H1 (cell line): ENCODE results near the gene BRD2. TPM values are rescaled to one million over a fixed set of nuclear protein-coding genes. Genes with fewer than 3 reads are reported as not detected.

Experiments used
- CTCF ChIA-PET: fragments of 300-600 bp; sonication (Branson Sonifier 250); formaldehyde crosslinking; loops from one replicate; lab custom pipeline; 2021; ENCODE audit not compliant: partially characterized antibody; lab: Charles Lee
- POLR2A ChIA-PET: fragments of 300-600 bp; sonication (Branson Sonifier 250); formaldehyde crosslinking; loops from one replicate; lab custom pipeline; 2021; ENCODE audit warnings: inconsistent platforms; ENCODE audit not compliant: partially characterized antibody; lab: Charles Lee
- DNase-seq, 2 experiments: peaks; one replicate each; pipeline versions ENCODE4 v3.0.0 to v3.0.0-alpha.2; 2010 to 2022; ENCODE audit warnings: low spot score in 2 of 2, low read depth in 1 of 2, mixed read lengths in 1 of 2
- FAIRE-seq: peaks from 2 replicates; lab custom pipeline; 2011; peaks lifted over from hg19 to GRCh38; lab: Jason Lieb, UNC
- H2AFZ ChIP-seq: 2 replicates; pipeline ENCODE4 v1.8.1; 2012; ENCODE audit warnings: low read length, inconsistent platforms
- H2AK5ac ChIP-seq: 2 replicates; pipeline ENCODE4 v1.6.1; 2013; ENCODE audit warnings: low read depth, low read length
- H2BK120ac ChIP-seq: replicated peaks from 2 replicates; pipeline ENCODE3; 2013; ENCODE audit warnings: low read depth, low read length, inconsistent platforms
- H2BK12ac ChIP-seq: 2 replicates; pipeline ENCODE4 v1.6.1; 2013; ENCODE audit warnings: low read depth, low read length
- H2BK15ac ChIP-seq: 2 replicates; pipeline ENCODE4 v1.6.1; 2013; ENCODE audit warnings: low read length
- H2BK20ac ChIP-seq: 2 replicates; pipeline ENCODE4 v1.6.1; 2013; ENCODE audit warnings: low read length
- H2BK5ac ChIP-seq: 2 replicates; pipeline ENCODE4 v1.6.1; 2013; ENCODE audit warnings: low read depth, low read length
- H3K14ac ChIP-seq: 2 replicates; pipeline ENCODE4 v1.6.1; 2013; ENCODE audit warnings: inconsistent platforms; ENCODE audit not compliant: insufficient read length
- H3K18ac ChIP-seq: 2 replicates; pipeline ENCODE4 v1.6.1; 2013; ENCODE audit warnings: low read length; ENCODE audit errors: extremely low read depth
- H3K23ac ChIP-seq: 2 replicates; pipeline ENCODE4 v1.6.1; 2013; ENCODE audit warnings: inconsistent platforms; ENCODE audit not compliant: insufficient read length
- H3K23me2 ChIP-seq: 2 replicates; pipeline ENCODE4 v1.6.1; 2013; ENCODE audit warnings: low read depth, low read length
- H3K27ac ChIP-seq: 2 replicates; pipeline ENCODE4 v1.6.1; 2011; ENCODE audit warnings: low read depth, low read length, inconsistent platforms
- H3K27me3 ChIP-seq, 4 experiments: replicated peaks in 1 of 4; 1 replicate in 1 of 4; 2 replicates in 3 of 4; pipeline versions ENCODE4 v1.6.1 to v1.8.1; 2011 to 2013; ENCODE audit warnings: low read length in 3 of 4, mild to moderate bottlenecking in 3 of 4, inconsistent platforms in 2 of 4, mixed read lengths in 2 of 4, moderate library complexity in 1 of 4; ENCODE audit not compliant: control insufficient read depth in 3 of 4, insufficient read depth in 3 of 4; ENCODE audit errors: extremely low read depth in 1 of 4
- H3K36me3 ChIP-seq, 4 experiments: 2 replicates each; pipeline versions ENCODE4 v1.6.1 to v1.8.1; 2011 to 2013; ENCODE audit warnings: mild to moderate bottlenecking in 4 of 4, low read length in 3 of 4, moderate library complexity in 2 of 4, control low read depth in 1 of 4, inconsistent platforms in 1 of 4; ENCODE audit not compliant: insufficient read depth in 4 of 4, control insufficient read depth in 2 of 4
- H3K4ac ChIP-seq: replicated peaks from 2 replicates; pipeline ENCODE3; 2013; ENCODE audit warnings: low read length, low read depth, mixed read lengths, inconsistent platforms; ENCODE audit not compliant: insufficient read length
- H3K4me1 ChIP-seq, 4 experiments: replicated peaks in 1 of 4; 1 replicate in 1 of 4; 2 replicates in 3 of 4; pipeline versions ENCODE4 v1.6.1 to v1.8.1; 2011 to 2013; ENCODE audit warnings: low read length in 3 of 4, inconsistent platforms in 2 of 4, mixed read lengths in 1 of 4; ENCODE audit not compliant: insufficient read depth in 4 of 4, control insufficient read depth in 3 of 4
- H3K4me2 ChIP-seq, 2 experiments: 2 replicates each; pipeline versions ENCODE4 v1.6.1 to v1.8.1; 2011 to 2013; ENCODE audit warnings: low read depth in 2 of 2, low read length in 2 of 2, control low read depth in 1 of 2, inconsistent platforms in 1 of 2, mild to moderate bottlenecking in 1 of 2; ENCODE audit not compliant: insufficient read depth in 1 of 2
- H3K4me3 ChIP-seq, 4 experiments: fragments of 200-600, 300-600 bp in 1 of 4; sonication (generic), shearing (Covaris generic), sonication (Bioruptor Twin) in 1 of 4; 2 replicates each; pipeline versions ENCODE4 v1.5.1 to v1.8.1; 2011 to 2016; ENCODE audit warnings: low read length in 4 of 4, low read depth in 3 of 4, control low read depth in 2 of 4, inconsistent platforms in 2 of 4, mild to moderate bottlenecking in 2 of 4, mixed read lengths in 1 of 4, moderate library complexity in 1 of 4; ENCODE audit not compliant: insufficient read depth in 2 of 4; ENCODE audit errors: extremely low read depth in 1 of 4
- H3K56ac ChIP-seq: replicated peaks from 2 replicates; pipeline ENCODE3; 2013; ENCODE audit warnings: low read depth, mild to moderate bottlenecking, mixed read lengths, low read length, inconsistent platforms; ENCODE audit not compliant: insufficient read length
- H3K79me1 ChIP-seq: 2 replicates; pipeline ENCODE4 v1.6.1; 2013; ENCODE audit warnings: low read depth, low read length, control low read depth
- H3K79me2 ChIP-seq, 2 experiments: 2 replicates each; pipeline versions ENCODE4 v1.6.1 to v1.8.1; 2012 to 2013; ENCODE audit warnings: low read length in 2 of 2, mild to moderate bottlenecking in 2 of 2, inconsistent platforms in 1 of 2; ENCODE audit not compliant: insufficient read depth in 2 of 2, control insufficient read depth in 1 of 2
- H3K9ac ChIP-seq, 4 experiments: replicated peaks in 1 of 4; 1 replicate in 1 of 4; 2 replicates in 3 of 4; pipeline versions ENCODE4 v1.6.1 to v1.8.1; 2011 to 2013; ENCODE audit warnings: low read depth in 3 of 4, low read length in 3 of 4, control low read depth in 2 of 4, mild to moderate bottlenecking in 2 of 4, moderate library complexity in 2 of 4, inconsistent platforms in 1 of 4; ENCODE audit errors: extremely low read depth in 1 of 4
- H3K9me3 ChIP-seq, 2 experiments: 2 replicates each; pipeline versions ENCODE4 v1.6.1 to v1.8.1; 2012 to 2013; ENCODE audit warnings: mild to moderate bottlenecking in 2 of 2, moderate library complexity in 2 of 2, control low read depth in 1 of 2, inconsistent platforms in 1 of 2, low read depth in 1 of 2, low read length in 1 of 2, mixed read lengths in 1 of 2; ENCODE audit not compliant: insufficient read depth in 2 of 2
- H4K20me1 ChIP-seq, 2 experiments: replicated peaks in 1 of 2; 2 replicates each; pipeline versions ENCODE3 to v1.8.1; 2011 to 2013; ENCODE audit warnings: inconsistent platforms in 2 of 2, low read length in 2 of 2, mild to moderate bottlenecking in 1 of 2; ENCODE audit not compliant: insufficient read depth in 2 of 2, control insufficient read depth in 1 of 2
- H4K5ac ChIP-seq: 2 replicates; pipeline ENCODE4 v1.6.1; 2013; ENCODE audit warnings: low read length, low read depth, mixed read lengths, inconsistent platforms; ENCODE audit not compliant: insufficient read length
- H4K8ac ChIP-seq: 2 replicates; pipeline ENCODE4 v1.8.0; 2013; ENCODE audit warnings: mild to moderate bottlenecking, moderate library complexity, low read length, inconsistent platforms; ENCODE audit not compliant: insufficient read depth; ENCODE audit errors: extremely low read depth
- H4K91ac ChIP-seq: replicated peaks from 2 replicates; pipeline ENCODE3; 2013; ENCODE audit warnings: low read length, mixed read lengths, inconsistent platforms; ENCODE audit not compliant: insufficient read length
- ATF2 ChIP-seq: IDR thresholded peaks from 2 replicates; pipeline ENCODE4 v1.6.1; 2012; ENCODE audit warnings: low read length, inconsistent platforms
- POLR2A ChIP-seq, 2 experiments: IDR thresholded peaks; 1 replicate in 1 of 2; 2 replicates in 1 of 2; pipeline ENCODE4 v1.6.1; 2011; ENCODE audit warnings: low read depth in 2 of 2, low read length in 2 of 2, mild to moderate bottlenecking in 2 of 2; ENCODE audit errors: control extremely low read depth in 1 of 2
- WGBS, 2 experiments: shearing (Covaris generic) in 1 of 2; methylation state at CpG; one replicate each; pipeline versions ENCODE4 v1.1.6 to v1.1.7; 2013 to 2015; ENCODE audit warnings: low lambda C conversion rate in 2 of 2, mixed read lengths in 2 of 2, inconsistent platforms in 1 of 2, low coverage in 1 of 2, missing lambda C conversion rate in 1 of 2; ENCODE audit not compliant: insufficient replicate concordance in 2 of 2, insufficient coverage in 1 of 2, insufficient read length in 1 of 2; ENCODE audit errors: extremely low coverage in 1 of 2, missing lambda C conversion rate in 1 of 2; 5-methylcytosine and 5-hydroxymethylcytosine counted together
- polyA plus RNA-seq, 7 experiments: library from polyadenylated mRNA; depleted of rRNA in 3 of 7; stranded (reverse) in 5 of 7; unstranded in 2 of 7; fragments of >200 nt in 5 of 7; fragments of 200-250 nt in 2 of 7; gene quantifications; 1 replicate in 5 of 7; 2 replicates in 1 of 7; 4 replicates in 1 of 7; pipeline versions ENCODE4 v1.2.1 to v1.2.3, GENCODE V29; 2011 to 2013; ENCODE audit warnings: missing spikeins in 2 of 7, mixed read lengths in 2 of 7
- total RNA-seq: library from RNA; stranded (reverse); fragmentation: NEBNext Ultra II Directional; extraction: Animal tissue kit (Norgen Biotek cat#: 25700); gene quantifications from 2 replicates; pipeline ENCODE4 v1.2.1, GENCODE V29; 2021

BRD2 gene
- total and polyA plus RNA-seq, 2 of the 8 experiments (the other 6 are each of a cell fraction or from before 2014, with no cell fraction given), result 132 to 185 TPM

DNA sequence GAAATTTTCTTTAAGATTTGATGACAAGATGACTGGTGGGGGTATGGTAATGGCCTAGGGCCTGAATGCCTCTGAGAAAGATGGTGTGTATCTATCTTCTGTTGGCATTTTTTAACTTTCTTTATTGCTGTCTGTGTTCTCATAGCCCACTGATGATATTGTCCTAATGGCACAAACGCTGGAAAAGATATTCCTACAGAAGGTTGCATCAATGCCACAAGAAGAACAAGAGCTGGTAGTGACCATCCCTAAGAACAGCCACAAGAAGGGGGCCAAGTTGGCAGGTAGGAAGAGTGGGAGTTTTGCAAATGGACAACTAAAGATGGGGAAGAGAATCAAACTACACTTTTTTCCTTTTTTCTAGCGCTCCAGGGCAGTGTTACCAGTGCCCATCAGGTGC, 7.5 kb downstream of the BRD2 start:
- no peak overlapping the region for H2AFZ ChIP-seq
- no peak overlapping the region for H2BK15ac ChIP-seq
- POLR2A ChIA-PET, result interaction anchor here (1.2 to 33.3 kb wide), 5 partner anchors 4 to 105 kb away, joined by 3 to 1158 read pairs (median 117); partner anchors contain the start of genes BRD2 and HLA-DMA
- WGBS, 2 experiments, result 89% methylated on average over 2 of the region's 2 CpGs; no CpG with 5 or more reads in 1 of the 2 experiments
- no peak overlapping the region for H2BK5ac ChIP-seq
- H3K56ac ChIP-seq, result no peak overlapping the region
- H2AK5ac ChIP-seq, result no peak overlapping the region
- H3K27me3 ChIP-seq, result no peaks in the 10 kb centered on the region
- no peak for DNase-seq
- peaks cover 67% of the 10 kb centered on the region in 2 experiments for H4K20me1 ChIP-seq
- no peak overlapping the region for H3K23ac ChIP-seq
- H3K4me2 ChIP-seq, result peak overlapping the region in 1 of 2 experiments; percentile 28; a peak in 1 of 4 replicates
- H3K9me3 ChIP-seq, result no peaks in the 10 kb centered on the region; a peak in 2 of 4 replicates
- no peak overlapping the region for H3K9ac ChIP-seq
- H3K79me2 ChIP-seq, result peaks cover 44 to 80% of the 10 kb centered on the region in 2 experiments
- H2BK20ac ChIP-seq, result no peak overlapping the region
- H3K23me2 ChIP-seq, result peaks cover 17% of the 10 kb centered on the region
- FAIRE-seq, result no peak
- H3K4ac ChIP-seq, result no peak overlapping the region
- peaks cover 0 to 11% (median 6%) of the 10 kb centered on the region in 4 experiments; a peak in 5 of 7 replicates for H3K4me1 ChIP-seq
- no peak overlapping the region for H3K18ac ChIP-seq
- peaks cover 11% of the 10 kb centered on the region for H3K79me1 ChIP-seq
- peak overlapping the region in 3 of 4 experiments; percentile 11 to 97 (median 90); a peak in 2 of 8 replicates for H3K4me3 ChIP-seq
- no peak overlapping the region for H4K91ac ChIP-seq
- no peak overlapping the region for H4K8ac ChIP-seq
- TF ChIP-seq POLR2A (IDR thresholded peaks at IDR 0.05; ENCODE audit: control extremely low read depth in 1 of 2, low read depth in 2 of 2, low read length in 2 of 2), result peak in 1 of 2 experiments; percentile 53; a peak in 2 of 3 replicates
- TF ChIP-seq ATF2, result no peak
- CTCF ChIA-PET, result interaction anchor here (0.6 to 14.6 kb wide), 6 partner anchors 7 to 656 kb away, joined by 3 to 110 read pairs (median 3); partner anchors contain the start of gene HLA-DMA
- H3K36me3 ChIP-seq, result peaks cover 62 to 89% (median 75%) of the 10 kb centered on the region in 4 experiments
- H4K5ac ChIP-seq, result no peak overlapping the region
- H3K14ac ChIP-seq, result no peak overlapping the region
- H3K27ac ChIP-seq, result no peak overlapping the region
- no peak overlapping the region for H2BK12ac ChIP-seq
- no peak overlapping the region for H2BK120ac ChIP-seq
